T-helper 1 cell treated with Interleukin-12 subunit alpha and Interleukin-12 subunit beta and Interleukin-4 antibody, amounts not matched to agents 30 ng/mL and 1 ng/mL, for 36 hours (primary cell): Measurements from ENCODE around the gene ADGRF4. TPM values are rescaled to one million over a fixed set of nuclear protein-coding genes. Genes with fewer than 3 reads are reported as not detected.

Source experiments
- intact Hi-C: fragments of 100-400 bp; cut with micrococcal nuclease; formaldehyde crosslinking; loops from one replicate; pipeline ENCODE4 v1.15.1; 2024
- total RNA-seq: library from RNA; stranded (reverse); gene quantifications from 2 replicates; pipeline ENCODE4 v1.2.3, GENCODE V29; 2022

ADGRF4 gene
- total RNA-seq, 1 donor from 2014 or later = not detected

DNA sequence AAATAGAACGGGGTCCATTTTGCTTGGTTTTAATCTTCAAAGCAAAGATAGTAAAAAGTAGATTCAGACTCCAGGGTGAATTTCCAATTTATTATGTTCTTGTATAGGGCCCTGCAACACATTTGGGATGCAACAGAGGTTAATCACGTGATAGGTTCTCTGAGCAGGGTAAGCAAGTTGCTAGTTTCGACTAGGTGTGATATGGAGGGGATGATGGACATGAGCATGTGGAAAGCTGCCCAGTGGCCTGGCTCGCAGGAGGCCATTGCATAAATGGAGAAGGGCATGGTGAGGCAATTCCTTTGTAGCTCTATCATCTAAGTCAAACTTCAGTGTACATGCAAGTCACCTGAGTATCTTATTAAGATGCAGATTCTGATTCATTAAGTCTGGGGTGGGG is 17.7 kb upstream of the ADGRF4 start:
- intact Hi-C loops = no loop called here

DNA sequence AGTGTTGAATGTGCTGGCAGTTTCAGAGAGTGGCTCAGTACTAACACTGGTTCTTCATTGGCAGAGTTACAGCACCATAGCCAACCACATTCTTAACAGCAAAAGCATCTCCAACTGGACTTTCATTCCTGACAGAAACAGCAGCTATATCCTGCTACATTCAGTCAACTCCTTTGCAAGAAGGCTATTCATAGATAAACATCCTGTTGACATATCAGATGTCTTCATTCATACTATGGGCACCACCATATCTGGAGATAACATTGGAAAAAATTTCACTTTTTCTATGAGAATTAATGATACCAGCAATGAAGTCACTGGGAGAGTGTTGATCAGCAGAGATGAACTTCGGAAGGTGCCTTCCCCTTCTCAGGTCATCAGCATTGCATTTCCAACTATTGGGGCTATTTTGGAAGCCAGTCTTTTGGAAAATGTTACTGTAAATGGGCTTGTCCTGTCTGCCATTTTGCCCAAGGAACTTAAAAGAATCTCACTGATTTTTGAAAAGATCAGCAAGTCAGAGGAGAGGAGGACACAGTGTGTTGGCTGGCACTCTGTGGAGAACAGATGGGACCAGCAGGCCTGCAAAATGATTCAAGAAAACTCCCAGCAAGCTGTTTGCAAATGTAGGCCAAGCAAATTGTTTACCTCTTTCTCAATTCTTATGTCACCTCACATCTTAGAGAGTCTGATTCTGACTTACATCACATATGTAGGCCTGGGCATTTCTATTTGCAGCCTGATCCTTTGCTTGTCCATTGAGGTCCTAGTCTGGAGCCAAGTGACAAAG is 17.0 kb upstream of the ADGRF4 start:
- intact Hi-C loops = no loop called here

DNA sequence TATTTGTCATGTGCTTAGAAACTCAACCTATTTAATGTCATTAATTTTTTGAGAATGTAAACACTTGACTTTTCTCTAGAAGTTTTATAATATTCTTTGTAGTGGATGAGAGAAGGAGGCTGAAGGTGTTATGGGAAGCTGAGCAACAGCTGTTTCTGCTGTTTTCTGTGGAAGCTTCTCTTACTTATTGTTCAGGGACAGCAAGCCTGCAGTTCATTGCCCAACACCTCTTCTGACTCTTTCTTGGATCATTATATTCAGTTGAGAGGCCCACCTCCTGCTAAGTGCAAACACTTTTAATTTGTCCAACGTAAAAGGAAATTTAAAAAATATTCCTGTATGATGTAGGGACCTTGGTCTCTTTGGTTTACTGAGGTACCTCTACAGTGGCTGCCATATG is 12.0 kb upstream of the ADGRF4 start:
- intact Hi-C loops = no loop called here

DNA sequence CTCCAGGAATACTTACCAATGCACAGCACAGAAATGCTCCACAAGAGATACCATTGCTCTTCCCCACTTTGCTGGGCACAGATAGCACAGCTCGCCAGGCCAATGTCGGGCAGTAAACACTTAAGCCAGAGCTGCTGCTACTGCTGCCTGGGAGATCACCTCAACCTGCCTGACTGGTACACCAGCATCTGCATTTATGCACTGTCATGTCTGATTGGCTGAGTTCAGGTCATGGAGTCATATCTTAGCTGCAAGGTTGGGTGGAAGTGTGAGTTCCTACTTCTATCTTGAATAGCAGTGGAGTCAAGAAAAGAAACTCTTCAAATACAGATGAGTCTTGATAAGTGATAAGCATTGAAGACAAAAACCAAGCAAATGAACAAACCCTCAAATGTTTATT is 10.9 kb upstream of the ADGRF4 start:
- intact Hi-C loops = no loop called here

DNA sequence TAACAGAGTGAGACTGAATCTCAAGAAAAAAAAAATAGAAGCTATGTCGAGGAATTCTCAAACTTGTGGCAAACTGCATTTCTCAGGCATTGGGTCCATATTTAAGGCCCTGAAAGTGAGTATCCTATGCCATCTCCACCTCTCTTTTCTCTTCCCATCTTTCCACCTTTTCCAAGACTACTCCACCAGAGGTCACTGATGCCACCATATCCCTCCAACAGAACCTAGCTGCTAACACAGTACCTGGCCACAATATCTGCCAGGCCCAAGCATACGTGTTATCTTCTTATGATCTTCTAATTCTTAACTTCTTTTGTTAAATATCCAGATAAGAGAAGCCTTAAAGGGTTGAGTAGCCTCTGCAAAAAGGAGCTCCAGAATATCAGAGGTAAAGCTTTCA is 8.2 kb upstream of the ADGRF4 start:
- intact Hi-C loops = no loop called here

DNA sequence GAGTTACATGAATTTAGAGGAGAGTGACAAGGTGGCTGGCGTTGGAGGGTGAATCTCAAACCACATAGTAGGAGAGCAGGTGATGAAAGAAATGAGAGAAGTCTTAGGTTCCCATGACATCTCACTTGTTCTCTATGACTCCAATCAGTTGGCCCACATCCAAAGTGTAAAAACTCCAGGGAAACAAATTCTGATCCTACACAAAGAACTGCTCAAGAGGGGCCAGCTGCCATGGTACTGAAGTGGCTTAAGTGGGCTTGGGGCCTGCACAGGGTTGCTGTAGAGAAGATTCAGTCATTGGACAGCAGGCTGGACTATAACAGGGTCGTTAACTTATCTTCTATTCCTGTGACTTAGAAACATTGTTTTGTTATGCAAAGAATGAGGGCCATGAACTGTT is 7.6 kb upstream of the ADGRF4 start:
- intact Hi-C loops = no loop called here

DNA sequence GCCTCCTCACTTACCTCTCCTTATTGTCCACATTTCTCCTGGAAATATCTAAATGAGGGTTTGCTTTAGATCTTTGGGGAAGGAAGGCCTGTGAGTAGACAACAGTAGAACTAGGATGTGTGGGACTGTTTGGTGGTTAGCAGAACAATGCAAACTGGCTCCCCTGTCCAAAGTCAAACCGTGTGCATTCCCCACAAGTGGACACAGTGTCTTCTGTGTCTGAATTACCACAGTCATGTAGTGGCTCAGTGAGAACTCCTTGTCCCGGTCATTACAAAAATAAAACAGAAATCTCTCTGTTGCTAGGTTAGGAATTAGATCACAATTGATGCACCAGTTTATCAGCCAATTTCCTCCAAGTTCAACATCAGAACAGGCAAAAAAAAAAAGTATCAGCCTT is 455 bp upstream of the ADGRF4 start:
- intact Hi-C loops = no loop called here

DNA sequence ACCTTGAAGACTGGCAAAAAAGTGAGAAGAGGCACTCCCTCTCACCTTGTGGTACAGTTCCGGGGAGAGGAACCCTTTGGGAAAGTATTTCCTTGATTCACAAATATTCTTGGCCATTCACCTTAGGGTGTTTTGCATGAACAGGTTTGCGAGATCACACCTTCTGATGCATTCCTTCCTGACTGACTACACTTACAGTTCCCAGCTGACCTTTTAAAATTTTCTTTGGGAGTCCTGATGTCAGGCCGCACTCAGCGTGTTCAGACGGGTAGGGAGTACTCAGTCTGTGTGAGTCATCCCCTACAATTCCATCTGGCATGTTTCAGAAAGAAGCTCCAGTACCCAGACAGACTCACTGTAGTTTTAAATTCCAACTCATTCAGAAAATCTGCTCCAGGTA is 1.7 kb downstream of the ADGRF4 start:
- intact Hi-C loops = no loop called here

DNA sequence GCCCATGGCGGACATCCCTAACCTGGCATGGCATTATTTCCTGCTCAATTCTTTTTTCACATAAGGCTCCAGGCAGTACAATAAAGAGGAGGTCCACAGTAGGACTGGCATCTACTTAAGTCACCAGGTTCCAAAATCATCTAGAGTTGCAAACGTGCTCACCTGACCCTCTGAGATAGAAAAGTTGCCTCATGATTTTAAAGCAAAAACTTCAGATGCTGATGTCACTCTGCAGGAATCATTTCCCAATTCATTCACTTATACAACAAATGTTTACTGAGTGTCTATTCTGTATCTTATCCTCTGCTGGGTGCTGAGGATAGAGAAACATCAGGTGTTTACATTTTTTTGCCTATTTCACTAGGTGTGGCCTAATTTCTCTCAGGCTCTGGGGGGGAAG is 2.2 kb downstream of the ADGRF4 start:
- intact Hi-C loops = no loop called here

DNA sequence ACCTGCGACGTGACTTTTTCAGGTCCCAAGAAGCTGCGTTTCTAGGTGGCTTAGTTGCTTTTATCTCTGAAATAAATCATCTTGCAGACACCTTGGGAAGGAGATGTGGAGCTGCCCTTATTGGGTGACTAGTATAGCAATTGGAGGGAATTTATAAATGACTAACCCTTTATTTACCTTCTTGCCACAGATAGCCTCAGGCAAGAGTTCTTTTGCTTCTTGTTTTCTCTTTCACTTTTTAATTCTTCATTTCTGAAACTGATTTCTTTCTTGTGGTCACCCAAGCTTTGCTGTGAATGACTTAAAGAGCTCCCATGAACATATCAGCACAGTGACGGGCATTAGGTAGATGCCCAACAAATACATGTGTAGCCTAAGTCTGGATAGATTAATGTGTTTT is 3.0 kb downstream of the ADGRF4 start:
- intact Hi-C loops = no loop called here

DNA sequence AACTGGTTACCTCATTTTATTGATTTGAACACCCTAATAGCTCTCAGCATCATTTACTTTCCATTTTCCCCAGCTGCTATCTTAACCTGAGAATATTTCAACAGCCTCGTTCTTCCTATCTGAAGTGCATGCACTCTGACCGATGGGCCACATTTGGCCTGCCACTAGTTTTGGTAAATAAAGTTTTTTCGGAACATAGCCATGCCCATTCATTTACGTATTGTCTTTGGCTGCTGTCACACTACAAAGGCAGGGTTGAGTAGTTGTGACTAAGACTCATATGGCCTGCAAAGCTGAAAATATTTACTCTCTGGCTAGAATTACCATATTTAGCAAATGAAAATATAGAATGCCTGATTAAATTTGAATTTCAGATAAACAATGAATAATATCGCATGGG is 10.8 kb downstream of the ADGRF4 start:
- intact Hi-C loops = no loop called here

DNA sequence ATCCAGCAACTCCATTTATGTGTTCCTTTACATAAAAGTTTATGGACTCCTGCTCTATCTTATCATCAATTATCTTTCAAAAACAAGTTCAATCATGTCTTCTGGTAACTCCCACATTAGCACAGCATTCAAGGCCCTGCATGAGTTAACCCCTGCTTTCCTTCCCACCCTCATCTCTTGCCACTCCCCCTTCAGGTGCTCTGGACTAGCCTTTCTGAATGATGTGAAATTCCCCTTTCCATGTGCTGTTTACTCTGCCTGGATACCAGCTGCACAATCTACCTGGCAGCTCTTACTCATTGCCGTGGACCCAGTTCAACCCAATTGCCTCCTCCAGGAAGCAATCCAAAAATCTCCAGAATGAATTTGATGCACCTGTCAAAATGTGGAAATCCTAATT is 11.9 kb downstream of the ADGRF4 start:
- intact Hi-C loops = no loop called here

DNA sequence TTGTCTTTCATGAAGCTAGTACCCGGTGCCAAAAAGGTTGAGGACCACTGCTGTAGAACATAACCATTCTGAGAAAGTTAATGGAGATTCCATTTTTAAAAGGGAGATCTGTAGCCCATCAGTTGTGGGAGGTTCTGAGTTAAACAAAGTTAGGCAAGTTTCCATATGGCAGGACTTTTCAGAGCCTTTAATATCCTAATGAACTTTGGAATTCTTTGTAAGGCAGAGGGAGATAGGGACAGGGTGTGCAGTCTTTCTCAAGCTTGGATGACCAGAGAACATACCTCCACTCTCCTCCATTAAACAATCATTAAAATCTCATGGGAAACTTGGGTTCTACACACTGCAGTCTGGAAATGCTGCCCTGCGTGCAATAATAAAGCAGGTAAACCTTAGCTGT is 14.8 kb downstream of the ADGRF4 start:
- intact Hi-C loops = no loop called here

DNA sequence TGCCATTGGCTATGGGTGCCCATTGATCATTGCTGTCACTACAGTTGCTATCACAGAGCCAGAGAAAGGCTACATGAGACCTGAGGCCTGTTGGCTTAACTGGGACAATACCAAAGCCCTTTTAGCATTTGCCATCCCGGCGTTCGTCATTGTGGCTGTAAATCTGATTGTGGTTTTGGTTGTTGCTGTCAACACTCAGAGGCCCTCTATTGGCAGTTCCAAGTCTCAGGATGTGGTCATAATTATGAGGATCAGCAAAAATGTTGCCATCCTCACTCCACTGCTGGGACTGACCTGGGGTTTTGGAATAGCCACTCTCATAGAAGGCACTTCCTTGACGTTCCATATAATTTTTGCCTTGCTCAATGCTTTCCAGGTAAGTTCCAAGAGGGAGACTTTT is 16.4 kb downstream of the ADGRF4 start:
- intact Hi-C loops = no loop called here

DNA sequence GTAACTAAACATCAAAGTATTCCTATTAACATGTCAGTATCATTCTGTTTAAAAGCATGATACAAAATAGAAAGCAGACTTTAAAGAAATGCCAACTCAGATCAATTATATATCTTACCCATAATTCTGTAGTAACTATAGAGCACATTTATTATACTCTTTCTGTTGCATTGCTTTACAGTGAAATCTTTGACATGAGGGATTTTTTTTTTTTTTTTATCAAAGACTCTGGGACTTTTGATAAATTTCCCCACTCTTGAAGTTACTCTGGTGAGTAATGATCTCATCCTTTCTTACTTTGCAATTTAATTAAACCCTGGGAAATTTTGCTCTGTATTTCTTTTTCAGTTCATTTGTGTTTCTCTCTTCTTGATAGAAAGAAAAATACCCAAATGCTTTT is 17.4 kb downstream of the ADGRF4 start:
- intact Hi-C loops = no loop called here

DNA sequence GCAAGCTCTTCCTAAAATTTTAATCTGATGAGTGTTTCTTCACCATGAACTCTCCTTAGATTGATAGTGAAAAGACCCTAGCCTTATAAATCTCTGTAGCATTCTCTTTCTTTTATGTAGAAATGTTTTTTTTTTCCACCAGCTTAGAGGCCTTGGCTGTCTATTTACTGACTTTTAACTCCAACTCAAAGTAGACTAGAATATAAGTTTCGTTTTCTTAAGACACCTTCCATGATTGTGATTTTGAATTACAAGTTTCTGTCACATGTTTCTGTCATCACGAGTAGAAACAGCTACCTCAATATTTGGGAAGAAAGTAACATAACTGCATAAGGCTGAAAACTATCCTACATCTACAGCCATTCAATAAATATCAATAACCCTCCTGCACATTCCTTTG is 17.8 kb downstream of the ADGRF4 start:
- intact Hi-C loops = no loop called here

DNA sequence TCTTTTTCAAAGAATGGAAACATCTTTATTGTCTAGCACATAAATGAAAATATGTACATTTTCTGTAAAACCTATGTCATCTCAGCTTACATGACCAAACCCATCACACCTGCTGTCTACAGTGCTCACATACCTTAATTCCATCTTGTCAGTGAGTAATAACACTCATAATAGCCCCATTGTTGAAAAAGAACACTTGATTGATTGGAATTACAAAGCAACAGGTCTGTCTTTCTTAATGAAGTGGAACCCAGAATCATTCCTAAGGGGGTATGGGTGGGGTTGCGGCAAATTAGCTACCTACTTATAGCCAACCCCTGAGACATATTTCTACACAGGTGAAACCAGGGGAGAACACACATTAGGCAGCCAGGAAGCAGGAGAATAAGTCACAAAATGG is 20.2 kb downstream of the ADGRF4 start:
- intact Hi-C loops = no loop called here

DNA sequence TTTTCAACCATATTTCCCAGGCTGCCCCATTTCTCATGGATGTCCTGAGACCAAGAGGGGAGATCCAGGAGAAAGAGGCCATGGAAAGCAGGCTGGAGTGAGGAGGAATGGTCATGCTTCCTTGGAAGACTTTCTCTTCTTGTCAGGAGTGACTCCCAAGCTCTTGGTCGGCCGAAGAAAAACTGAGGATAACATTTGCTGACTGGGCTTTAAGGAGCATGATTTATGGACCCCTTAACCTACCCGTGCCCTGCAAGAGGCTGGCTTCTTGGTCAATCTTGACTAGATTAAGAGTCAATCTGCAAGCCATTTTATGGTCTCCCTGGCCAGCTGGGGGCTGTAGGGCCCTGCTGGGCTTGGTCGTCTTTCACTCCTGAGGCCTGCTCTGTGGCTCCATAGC is 22.8 kb downstream of the ADGRF4 start:
- intact Hi-C loops = no loop called here

DNA sequence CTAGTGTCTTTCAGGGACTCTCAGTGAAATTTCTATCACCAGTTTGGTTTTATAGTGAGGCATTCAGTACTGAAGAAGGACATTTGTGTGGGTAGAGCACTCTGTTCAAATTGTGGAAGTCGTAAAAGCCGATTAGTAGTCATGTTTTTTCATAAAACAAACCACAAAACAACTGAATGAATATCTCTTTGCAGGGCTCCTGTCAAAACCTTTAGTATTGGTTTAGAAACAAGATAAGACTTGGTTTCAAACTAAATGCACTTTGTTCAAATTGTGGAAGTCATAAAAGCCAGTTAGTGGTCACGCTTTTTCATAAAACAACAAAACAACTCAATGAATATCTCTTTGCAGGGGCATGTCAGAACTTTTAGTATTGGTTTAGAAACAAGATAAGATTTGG is 23.8 kb downstream of the ADGRF4 start:
- intact Hi-C loops = no loop called here

DNA sequence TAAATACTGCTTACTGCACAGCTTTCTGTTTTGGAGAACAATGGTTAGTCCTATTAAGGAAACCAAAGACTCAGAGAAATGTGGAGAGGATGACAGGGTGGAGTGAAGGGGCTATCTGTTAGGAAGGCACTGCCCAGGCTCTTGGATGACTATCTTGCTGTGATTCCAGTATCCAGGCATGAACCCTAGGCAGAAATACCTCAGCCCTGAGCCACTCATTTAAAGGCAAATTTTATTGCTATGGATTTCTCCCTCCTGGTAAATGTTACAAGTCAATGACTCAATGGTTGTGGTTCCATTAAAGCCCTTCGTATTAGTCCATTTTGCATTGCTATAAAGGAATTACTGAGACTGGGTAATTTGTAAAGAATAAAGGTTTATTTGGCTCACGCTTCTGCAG is 25.9 kb downstream of the ADGRF4 start:
- intact Hi-C loops = no loop called here

DNA sequence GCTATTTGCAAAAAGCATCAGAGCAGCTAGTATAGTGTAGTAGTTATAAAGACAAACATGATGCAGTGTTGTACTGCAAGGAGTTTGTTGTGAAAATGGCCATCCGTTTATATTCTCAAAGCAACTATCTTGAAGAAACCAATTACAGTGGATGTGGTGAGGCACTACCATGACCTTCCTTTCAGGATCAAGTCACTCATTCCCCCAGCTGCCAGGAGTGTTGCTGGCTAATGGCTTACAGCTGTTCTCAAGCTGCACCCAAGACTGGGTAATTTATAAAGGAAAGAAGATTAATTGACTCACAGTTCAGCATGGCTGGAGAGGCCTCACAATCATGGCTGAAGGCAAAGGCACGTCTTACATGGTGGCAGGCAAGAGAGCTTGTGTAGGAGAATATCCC is 29.0 kb downstream of the ADGRF4 start:
- intact Hi-C loops = no loop called here

DNA sequence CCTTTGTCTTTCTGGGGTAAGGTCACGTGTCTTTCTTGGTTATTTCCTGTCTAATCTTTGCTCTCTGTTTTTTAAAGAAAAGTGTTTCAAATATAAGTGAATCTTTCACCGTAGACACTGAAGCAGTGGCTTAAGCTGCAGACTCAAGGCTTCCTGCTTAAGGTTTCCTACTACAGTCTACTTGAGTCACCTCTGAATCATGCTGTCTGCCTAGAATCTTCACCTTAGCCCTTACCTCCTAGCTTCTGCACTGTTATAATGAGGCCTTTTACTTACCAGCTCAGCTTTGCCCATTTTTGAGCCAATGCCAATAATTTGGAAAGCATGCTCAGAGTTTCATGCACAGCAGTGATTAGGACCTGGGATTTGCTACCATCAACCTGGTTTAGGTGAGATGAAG is 30.6 kb downstream of the ADGRF4 start:
- intact Hi-C loops = no loop called here

DNA sequence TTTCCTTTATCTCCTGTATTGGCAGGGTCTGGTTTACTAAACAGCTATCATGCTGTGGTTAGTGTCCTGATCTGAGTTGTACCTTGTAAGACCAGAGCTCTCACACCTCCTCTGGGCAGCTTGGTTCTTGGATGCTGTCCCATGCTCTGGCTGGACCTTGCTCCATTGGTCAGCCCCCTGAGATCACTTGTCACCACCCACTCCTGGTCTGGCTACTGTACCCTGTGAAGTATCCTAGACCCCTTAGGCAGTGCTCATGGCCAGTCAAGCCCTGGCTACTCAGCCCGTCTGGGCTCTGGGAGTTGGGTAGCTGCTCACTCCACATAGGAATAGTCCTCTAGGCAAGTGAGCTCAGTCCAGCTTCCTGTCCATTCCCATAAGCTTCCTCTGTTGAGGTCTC is 31.1 kb downstream of the ADGRF4 start:
- intact Hi-C loops = no loop called here
